Endothelial cell of umbilical vein (primary cell): ENCODE results near the gene WNT7B. TPM values are rescaled to one million over a fixed set of nuclear protein-coding genes. Genes with fewer than 3 reads are reported as not detected.

Experiments
- BruUV-seq: library from RNA; stranded (reverse); fragments of 400-500 nt; replicated peaks from 2 replicates; lab custom pipeline; 2021; lab: Mats Ljungman, UMichigan
- CTCF ChIA-PET: fragments of 300-600, 350-600 bp; sonication (Branson Sonifier 250); formaldehyde crosslinking; loops from one replicate; lab custom pipeline; 2021; ENCODE audit warnings: antibody characterized with exemption, inconsistent platforms; lab: Charles Lee
- POLR2A ChIA-PET: fragments of 300-600, 350-600 bp; sonication (Branson Sonifier 250); formaldehyde crosslinking; loops from one replicate; lab custom pipeline; 2021; ENCODE audit warnings: antibody characterized with exemption, inconsistent platforms; lab: Charles Lee
- DNase-seq: peaks from one replicate; pipeline ENCODE4 v3.0.0-alpha.2; 2011; ENCODE audit warnings: low read depth, low spot score
- FAIRE-seq: peaks from 2 replicates; lab custom pipeline; 2011; peaks lifted over from hg19 to GRCh38; lab: Jason Lieb, UNC
- H2AFZ ChIP-seq: 2 replicates; pipeline ENCODE4 v1.6.0; 2012; ENCODE audit warnings: low read depth, low read length, control low read depth, inconsistent platforms
- H3K27ac ChIP-seq: 2 replicates; pipeline ENCODE4 v1.5.1; 2011; ENCODE audit warnings: low read depth, mild to moderate bottlenecking, control low read depth, low read length, moderate library complexity; ENCODE audit not compliant: insufficient read depth
- H3K27me3 ChIP-seq, 2 experiments: 2 replicates each; pipeline versions ENCODE4 v1.6.0 to v1.6.1; 2011; ENCODE audit warnings: low read length in 2 of 2, mixed read lengths in 1 of 2; ENCODE audit not compliant: control insufficient read depth in 2 of 2, insufficient read depth in 2 of 2
- H3K36me3 ChIP-seq, 2 experiments: 2 replicates in 1 of 2; 3 replicates in 1 of 2; pipeline ENCODE4 v1.5.1; 2011; ENCODE audit warnings: low read length in 2 of 2, mild to moderate bottlenecking in 1 of 2, moderate library complexity in 1 of 2; ENCODE audit not compliant: control insufficient read depth in 2 of 2, insufficient read depth in 2 of 2; ENCODE audit errors: extremely low read depth in 1 of 2
- H3K4me1 ChIP-seq: 3 replicates; pipeline ENCODE4 v1.5.1; 2011; ENCODE audit warnings: mild to moderate bottlenecking, low read length; ENCODE audit not compliant: control insufficient read depth, insufficient read depth; ENCODE audit errors: extremely low read depth
- H3K4me2 ChIP-seq: 2 replicates; pipeline ENCODE4 v1.6.1; 2011; ENCODE audit warnings: low read length, control low read depth, mixed read lengths; ENCODE audit not compliant: insufficient read depth
- H3K4me3 ChIP-seq, 3 experiments: fragments of 200-600 bp in 1 of 3; sonication (generic), shearing (Covaris generic) in 1 of 3; replicated peaks in 1 of 3; 2 replicates each; pipeline ENCODE4 v1.5.1; 2011 to 2016; ENCODE audit warnings: control low read depth in 3 of 3, low read length in 3 of 3, mild to moderate bottlenecking in 2 of 3, inconsistent platforms in 1 of 3, low read depth in 1 of 3, moderate library complexity in 1 of 3; ENCODE audit not compliant: insufficient read depth in 1 of 3
- H3K79me2 ChIP-seq: 2 replicates; pipeline ENCODE4 v1.6.0; 2012; ENCODE audit warnings: low read length, inconsistent platforms; ENCODE audit not compliant: control insufficient read depth, insufficient read depth
- H3K9ac ChIP-seq: replicated peaks from 2 replicates; pipeline ENCODE3; 2011; ENCODE audit warnings: low read length, control low read depth; ENCODE audit not compliant: insufficient read depth; ENCODE audit errors: extremely low read depth
- H3K9me1 ChIP-seq: replicated peaks from 3 replicates; pipeline ENCODE4 v1.6.0; 2011; ENCODE audit warnings: mild to moderate bottlenecking, low read length; ENCODE audit not compliant: control insufficient read depth, insufficient read depth; ENCODE audit errors: extremely low read depth
- H3K9me3 ChIP-seq: replicated peaks from 2 replicates; pipeline ENCODE4 v1.5.1; 2012; ENCODE audit warnings: low read length, inconsistent platforms; ENCODE audit not compliant: control insufficient read depth, insufficient read depth
- H4K20me1 ChIP-seq: replicated peaks from 2 replicates; pipeline ENCODE3; 2011; ENCODE audit warnings: mild to moderate bottlenecking, low read length; ENCODE audit not compliant: control insufficient read depth, insufficient read depth; ENCODE audit errors: extremely low read depth
- CTCF ChIP-seq, 2 donors: IDR thresholded peaks; 1 replicate in 1 of 2; 2 replicates in 1 of 2; pipeline ENCODE4 v1.5.1; 2011; ENCODE audit warnings: low read length in 2 of 2, mild to moderate bottlenecking in 2 of 2, moderate library complexity in 2 of 2, control low read depth in 1 of 2, inconsistent platforms in 1 of 2, low read depth in 1 of 2; ENCODE audit not compliant: insufficient read depth in 1 of 2; ENCODE audit errors: extremely low read depth in 1 of 2
- EZH2 ChIP-seq: IDR thresholded peaks from 2 replicates; pipeline ENCODE4 v1.6.1; 2012; ENCODE audit warnings: borderline replicate concordance, low read depth, mild to moderate bottlenecking, moderate library complexity, low read length, inconsistent platforms; ENCODE audit not compliant: severe bottlenecking
- FOS ChIP-seq: IDR thresholded peaks from 2 replicates; pipeline ENCODE4 v1.6.1; 2011; ENCODE audit warnings: mild to moderate bottlenecking, low read length, moderate library complexity, borderline replicate concordance; ENCODE audit not compliant: insufficient read depth
- MYC ChIP-seq: IDR thresholded peaks from one replicate; pipeline ENCODE4 v1.6.1; 2011; ENCODE audit warnings: mild to moderate bottlenecking, low read depth, low read length
- POLR2A ChIP-seq: IDR thresholded peaks from 2 replicates; pipeline ENCODE4 v1.6.1; 2012; ENCODE audit warnings: low read depth, mild to moderate bottlenecking, control low read depth, low read length
- POLR2AphosphoS5 ChIP-seq: IDR thresholded peaks from 2 replicates; pipeline ENCODE4 v1.6.1; 2012; ENCODE audit warnings: low read depth, mild to moderate bottlenecking, control low read depth, low read length, moderate library complexity; ENCODE audit not compliant: insufficient read depth
- dilution Hi-C: fragments of 300-500 bp; cut with MboI; formaldehyde crosslinking; loops from one replicate; pipeline ENCODE4 v1.15.0; 2019; ENCODE audit warnings: low sequenced_read_pairs; ENCODE audit not compliant: extremely low pct_ligation_motif_present
- intact Hi-C: fragments of 100-400 bp; cut with micrococcal nuclease; formaldehyde crosslinking; loops from one replicate; pipeline ENCODE4 v1.10.0; 2022
- polyA plus RNA-seq, 4 experiments: library from polyadenylated mRNA; depleted of rRNA in 3 of 4; stranded (reverse) in 3 of 4; unstranded in 1 of 4; fragments of >200 nt; gene quantifications; 2 replicates each; pipeline versions ENCODE4 v1.2.1 to v1.2.3, GENCODE V29; 2011 to 2012; ENCODE audit warnings: missing spikeins in 1 of 4
- total RNA-seq: library from RNA; stranded (reverse); gene quantifications from 2 replicates; pipeline ENCODE4 v1.2.3, GENCODE V29; 2021

The WNT7B gene
- total and polyA plus RNA-seq, 2 donors (not counting 3 experiments of a cell fraction or from before 2014, with no cell fraction given) = not detected

GRCh38 chr22:45886540-45886939, 90.4 kb downstream of the WNT7B start:
- no peak overlapping the region for H2AFZ ChIP-seq
- DNase-seq = no peak
- H3K4me2 ChIP-seq = no peak overlapping the region
- no peaks in the 10 kb centered on the region for H3K9me1 ChIP-seq
- H3K36me3 ChIP-seq = no peaks in the 10 kb centered on the region
- no peak for FAIRE-seq
- no peak overlapping the region for H3K27ac ChIP-seq
- no peak overlapping the region for H3K9ac ChIP-seq
- H3K9me3 ChIP-seq = no peaks in the 10 kb centered on the region
- peaks cover 2 to 3% of the 10 kb centered on the region in 2 experiments for H3K27me3 ChIP-seq
- no peaks in the 10 kb centered on the region for H3K4me1 ChIP-seq
- no peak overlapping the region for H3K4me3 ChIP-seq
- no peaks in the 10 kb centered on the region for H3K79me2 ChIP-seq
- BruUV-seq = no TSS peak
- H4K20me1 ChIP-seq = no peaks in the 10 kb centered on the region
- ChIA-PET POLR2A (no interaction called here), CTCF (no interaction called here)
- intact Hi-C loops (no loop called here), dilution Hi-C loops (no loop called here)
- TF ChIP-seq EZH2 (no peak), CTCF (IDR thresholded peaks at IDR 0.05; ENCODE audit: extremely low read depth in 1 of 2, insufficient read depth in 1 of 2, low read depth in 1 of 2, low read length in 2 of 2) (no peak), POLR2AphosphoS5 (no peak), MYC (no peak), FOS (no peak)

- Histone ChIP-seq H3K9me1 (no peaks in the 10 kb centered on the region), H3K79me2 (no peaks in the 10 kb centered on the region), H3K9me3 (no peaks in the 10 kb centered on the region), H4K20me1 (no peaks in the 10 kb centered on the region), H3K27ac (no peak overlapping the region), H2AFZ (no peak overlapping the region), H3K36me3 (no peaks in the 10 kb centered on the region), H3K4me1 (no peaks in the 10 kb centered on the region), H3K4me3 (no peak overlapping the region), H3K27me3 (peaks cover 7% of the 10 kb centered on the region in 2 experiments), H3K9ac (no peak overlapping the region), H3K4me2 (no peak overlapping the region)
- DNase-seq (no peak), FAIRE-seq (no peak)
- dilution Hi-C loops = no loop called here
- intact Hi-C loops = no loop called here
- ChIA-PET CTCF (no interaction called here), POLR2A (no interaction called here)
- TF ChIP-seq MYC (no peak), FOS (no peak), POLR2A (no peak), POLR2AphosphoS5 (no peak), CTCF (IDR thresholded peaks at IDR 0.05; ENCODE audit: extremely low read depth in 1 of 2, insufficient read depth in 1 of 2, low read depth in 1 of 2, low read length in 2 of 2) (no peak), EZH2 (no peak)
- no TSS peak for BruUV-seq
Observed at GRCh38 chr22:45885941-45886395, 91.0 kb downstream of the WNT7B start.
